B cell (primary cell): ENCODE data around the gene PELI2.

Source experiments
- CTCF ChIP-seq: fragments of 200-600 bp; IDR thresholded peaks from one replicate; pipeline ENCODE4 v1.8.0; 2022; ENCODE audit warnings: antibody characterized with exemption, mild to moderate bottlenecking
- EZH2 ChIP-seq: IDR thresholded peaks from 2 replicates; pipeline ENCODE4 v1.6.1; 2012; ENCODE audit warnings: borderline replicate concordance, low read depth, mild to moderate bottlenecking, moderate library complexity, low read length; ENCODE audit not compliant: insufficient read depth, poor library complexity, severe bottlenecking

- TF ChIP-seq CTCF (no peak), EZH2 (no peak)
These were observed 24.8 kb downstream of the PELI2 start for GRCh38 chr14:56143025-56143424.
